HL-60/S4 treated with retinoic acid at 250 ng/mL for 4 days and 3 days (cell line): ENCODE data around the gene OR6X1.

Source experiments
- in situ Hi-C: fragments of 300-500 bp; cut with MboI; formaldehyde crosslinking; loops from 2 replicates; pipeline ENCODE4 v1.7.0; 2022; ENCODE audit warnings: low sequenced_read_pairs

The OR6X1 gene

GRCh38 chr11:123754101-123754568, at the start of gene OR6X1:
OR6X1 (minus strand) TSS chr11:123754518; CDS start chr11:123754518, 0 bp downstream.
- in situ Hi-C loops, result no loop called here

- in situ Hi-C loops, result no loop called here
These were observed 47.4 kb upstream of the OR6X1 start for GRCh38 chr11:123801765-123802164.

GRCh38 chr11:123800036-123800435, 45.7 kb upstream of the OR6X1 start:
- in situ Hi-C loops, result no loop called here

GRCh38 chr11:123799438-123799837, 45.1 kb upstream of the OR6X1 start:
- in situ Hi-C loops, result no loop called here

- in situ Hi-C loops, result no loop called here
These were observed 44.4 kb upstream of the OR6X1 start for GRCh38 chr11:123798513-123799252.

GRCh38 chr11:123798079-123798478, 43.8 kb upstream of the OR6X1 start:
- in situ Hi-C loops, result no loop called here

- in situ Hi-C loops, result no loop called here
These were observed 43.2 kb upstream of the OR6X1 start for GRCh38 chr11:123797541-123797940.

GRCh38 chr11:123797114-123797513, 42.8 kb upstream of the OR6X1 start:
- in situ Hi-C loops, result no loop called here

GRCh38 chr11:123796226-123796625, 41.9 kb upstream of the OR6X1 start:
- in situ Hi-C loops, result no loop called here

- in situ Hi-C loops, result no loop called here
These were observed 29.2 kb upstream of the OR6X1 start for GRCh38 chr11:123783536-123783935.

GRCh38 chr11:123778511-123778910, 24.2 kb upstream of the OR6X1 start:
- in situ Hi-C loops, result no loop called here

GRCh38 chr11:123775715-123776549, 21.6 kb upstream of the OR6X1 start:
- in situ Hi-C loops, result no loop called here

- in situ Hi-C loops, result no loop called here
These were observed 21.0 kb upstream of the OR6X1 start for GRCh38 chr11:123775289-123775688.

- in situ Hi-C loops, result no loop called here
These were observed 19.6 kb upstream of the OR6X1 start for GRCh38 chr11:123773959-123774358.

GRCh38 chr11:123773026-123773425, 18.7 kb upstream of the OR6X1 start:
- in situ Hi-C loops, result no loop called here

- in situ Hi-C loops, result no loop called here
These were observed 17.3 kb upstream of the OR6X1 start for GRCh38 chr11:123771664-123772063.

- in situ Hi-C loops, result no loop called here
These were observed 16.4 kb upstream of the OR6X1 start for GRCh38 chr11:123770712-123771111.

- in situ Hi-C loops, result no loop called here
These were observed 11.3 kb upstream of the OR6X1 start for GRCh38 chr11:123765601-123766000.

GRCh38 chr11:123762422-123762821, 8.1 kb upstream of the OR6X1 start:
- in situ Hi-C loops, result no loop called here

- in situ Hi-C loops, result no loop called here
These were observed 6.6 kb upstream of the OR6X1 start for GRCh38 chr11:123760894-123761293.

- in situ Hi-C loops, result no loop called here
These were observed 3.7 kb upstream of the OR6X1 start for GRCh38 chr11:123757976-123758375.

- in situ Hi-C loops, result no loop called here
These were observed 1.5 kb upstream of the OR6X1 start for GRCh38 chr11:123755813-123756212.
